Mammary epithelial cell (primary cell): ENCODE data around the gene ANP32B.

Source experiments
- CTCF ChIP-seq, 2 donors: IDR thresholded peaks in 1 of 2; conservative IDR thresholded peaks in 1 of 2; 2 replicates each; pipeline ENCODE4 v1.5.1; 2011 to 2012; ENCODE audit warnings: inconsistent platforms in 2 of 2, low read length in 2 of 2, mild to moderate bottlenecking in 2 of 2, control low read depth in 1 of 2, low read depth in 1 of 2; ENCODE audit not compliant: insufficient read depth in 1 of 2; ENCODE audit errors: extremely low read depth in 1 of 2
- EZH2 ChIP-seq: IDR thresholded peaks from 2 replicates; pipeline ENCODE4 v1.6.1; 2012; ENCODE audit warnings: low read length, inconsistent platforms, borderline replicate concordance

GRCh38 chr9:97985058-97985861 is 2.1 kb downstream of the ANP32B start:
- TF ChIP-seq CTCF (conservative IDR thresholded peaks at IDR 0.05 in 1 of 2, IDR thresholded peaks at IDR 0.05 in 1 of 2; ENCODE audit: extremely low read depth in 1 of 2, insufficient read depth in 1 of 2, low read depth in 1 of 2, low read length in 2 of 2) (no peak), EZH2 (no peak)
